ENCODE data around the gene WDR70.
"Not testable (repeated sequence)": the region's sequence is repeated elsewhere in the genome, so short reads cannot be mapped to it uniquely, and the experiment has no call there.

Gene WDR70

DNA sequence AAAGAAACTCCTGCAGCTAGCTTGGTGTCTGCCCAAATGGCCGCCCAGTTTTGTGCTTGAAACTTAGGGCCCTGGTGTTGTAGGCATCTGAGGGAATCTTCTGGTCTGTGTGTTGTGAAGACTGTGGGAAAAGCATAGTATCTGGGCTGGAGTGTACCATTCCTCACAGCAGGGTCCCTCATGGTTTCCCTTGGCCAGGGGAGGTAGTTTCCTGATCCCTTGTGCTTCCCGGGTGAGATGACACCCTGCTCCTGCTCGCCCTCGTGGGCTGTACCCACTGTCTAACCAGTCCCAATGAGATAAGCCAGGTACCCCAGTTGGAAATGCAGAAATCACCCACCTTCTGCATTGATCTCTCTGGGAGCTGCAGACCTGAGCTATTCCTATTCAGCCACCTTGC, 277.9 kb downstream of the WDR70 start:
- no peak overlapping the region for H3K4me3 ChIP-seq (ENCODE audit: low read length)
- TF ChIP-seq ZNF274 (IDR thresholded peaks at IDR 0.05; ENCODE audit: low read depth, low read length) = no peak

GRCh38 chr5:37658440-37658839, 279.3 kb downstream of the WDR70 start:
- no peak for TF ChIP-seq ZNF274 (IDR thresholded peaks at IDR 0.05; ENCODE audit: low read depth, low read length)
- no peak overlapping the region for H3K4me3 ChIP-seq (ENCODE audit: low read length)

- TF ChIP-seq ZNF274 (IDR thresholded peaks at IDR 0.05; ENCODE audit: low read depth, low read length) = no peak
Measured at GRCh38 chr5:37660319-37660718, 281.2 kb downstream of the WDR70 start.

GRCh38 chr5:37661227-37661920, 282.3 kb downstream of the WDR70 start:
- no peak for TF ChIP-seq ZNF274 (IDR thresholded peaks at IDR 0.05; ENCODE audit: low read depth, low read length)
- no peak overlapping the region for H3K4me3 ChIP-seq (ENCODE audit: low read length)

More at GRCh38 chr5:37660319-37660718, 281.2 kb downstream of the WDR70 start:
- H3K4me3 ChIP-seq (ENCODE audit: low read length) = no peak overlapping the region

- H3K4me3 ChIP-seq (ENCODE audit: low read length) = no peak overlapping the region
- TF ChIP-seq ZNF274 (IDR thresholded peaks at IDR 0.05; ENCODE audit: low read depth, low read length) = no peak
Measured at GRCh38 chr5:37661951-37662350, 282.8 kb downstream of the WDR70 start.

GRCh38 chr5:37662362-37662761, 283.2 kb downstream of the WDR70 start:
- H3K4me3 ChIP-seq (ENCODE audit: low read length) = no peak overlapping the region
- no peak for TF ChIP-seq ZNF274 (IDR thresholded peaks at IDR 0.05; ENCODE audit: low read depth, low read length)

GRCh38 chr5:37662789-37663485, 283.8 kb downstream of the WDR70 start:
- no peak overlapping the region for H3K4me3 ChIP-seq (ENCODE audit: low read length)
- TF ChIP-seq ZNF274 (IDR thresholded peaks at IDR 0.05; ENCODE audit: low read depth, low read length) = no peak

DNA sequence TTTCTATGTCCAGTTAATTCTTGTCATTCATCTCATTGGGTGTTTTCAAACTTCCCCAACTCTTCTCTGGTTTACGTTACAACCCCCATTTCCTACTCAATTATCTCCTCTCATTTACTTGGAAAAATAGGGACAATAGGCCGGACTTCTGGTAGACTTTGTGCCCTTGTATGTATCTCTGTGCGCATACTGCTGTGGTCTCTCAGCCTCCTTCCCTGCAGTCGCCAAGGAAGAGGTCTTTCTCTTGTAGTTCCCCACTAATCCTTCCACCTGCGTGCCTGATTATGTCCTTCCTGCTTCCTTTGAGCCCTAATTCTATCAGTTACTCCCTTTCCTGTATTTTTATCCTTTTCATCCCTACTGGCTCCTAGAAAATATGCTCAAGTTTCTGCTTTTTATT, 284.4 kb downstream of the WDR70 start:
- no peak for TF ChIP-seq ZNF274 (IDR thresholded peaks at IDR 0.05; ENCODE audit: low read depth, low read length)
- H3K4me3 ChIP-seq (ENCODE audit: low read length) = no peak overlapping the region

- TF ChIP-seq ZNF274 (IDR thresholded peaks at IDR 0.05; ENCODE audit: low read depth, low read length) = no peak
Measured at GRCh38 chr5:37664551-37664950, 285.4 kb downstream of the WDR70 start.

DNA sequence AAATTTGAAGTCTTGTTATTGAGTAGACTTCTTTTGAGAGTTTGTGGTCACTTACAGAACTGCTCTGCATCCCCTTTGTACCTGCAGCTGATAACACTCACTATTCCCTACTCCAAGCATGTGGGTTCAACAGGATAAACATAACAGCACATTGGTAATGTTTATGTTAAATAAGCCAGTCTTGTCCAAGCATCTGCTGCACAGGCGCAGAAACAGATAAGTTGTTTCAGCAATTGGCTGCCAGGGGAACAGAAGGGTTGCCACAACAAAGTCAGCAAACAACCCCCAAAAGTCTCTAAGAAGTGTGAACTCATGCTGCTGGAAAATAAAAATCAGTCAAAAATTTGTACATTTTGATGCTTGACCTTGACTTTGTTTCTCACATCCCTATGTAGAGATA, 286.2 kb downstream of the WDR70 start:
- no peak overlapping the region for H3K4me3 ChIP-seq (ENCODE audit: low read length)

More at GRCh38 chr5:37664551-37664950, 285.4 kb downstream of the WDR70 start:
- H3K4me3 ChIP-seq (ENCODE audit: low read length) = no peak overlapping the region

GRCh38 chr5:37665889-37666288, 286.8 kb downstream of the WDR70 start:
- H3K4me3 ChIP-seq (ENCODE audit: low read length) = no peak overlapping the region

More for the DNA sequence above, 286.2 kb downstream of the WDR70 start:
- TF ChIP-seq ZNF274 (IDR thresholded peaks at IDR 0.05; ENCODE audit: low read depth, low read length) = no peak

GRCh38 chr5:37667430-37667829, 288.3 kb downstream of the WDR70 start:
- no peak overlapping the region for H3K4me3 ChIP-seq (ENCODE audit: low read length)
- TF ChIP-seq ZNF274 (IDR thresholded peaks at IDR 0.05; ENCODE audit: low read depth, low read length) = no peak

More at GRCh38 chr5:37665889-37666288, 286.8 kb downstream of the WDR70 start:
- TF ChIP-seq ZNF274 (IDR thresholded peaks at IDR 0.05; ENCODE audit: low read depth, low read length) = no peak

GRCh38 chr5:37667846-37668245, 288.7 kb downstream of the WDR70 start:
- H3K4me3 ChIP-seq (ENCODE audit: low read length) = no peak overlapping the region
- no peak for TF ChIP-seq ZNF274 (IDR thresholded peaks at IDR 0.05; ENCODE audit: low read depth, low read length)

- TF ChIP-seq ZNF274 (IDR thresholded peaks at IDR 0.05; ENCODE audit: low read depth, low read length) = no peak
Measured at GRCh38 chr5:37668524-37669047, 289.5 kb downstream of the WDR70 start.

DNA sequence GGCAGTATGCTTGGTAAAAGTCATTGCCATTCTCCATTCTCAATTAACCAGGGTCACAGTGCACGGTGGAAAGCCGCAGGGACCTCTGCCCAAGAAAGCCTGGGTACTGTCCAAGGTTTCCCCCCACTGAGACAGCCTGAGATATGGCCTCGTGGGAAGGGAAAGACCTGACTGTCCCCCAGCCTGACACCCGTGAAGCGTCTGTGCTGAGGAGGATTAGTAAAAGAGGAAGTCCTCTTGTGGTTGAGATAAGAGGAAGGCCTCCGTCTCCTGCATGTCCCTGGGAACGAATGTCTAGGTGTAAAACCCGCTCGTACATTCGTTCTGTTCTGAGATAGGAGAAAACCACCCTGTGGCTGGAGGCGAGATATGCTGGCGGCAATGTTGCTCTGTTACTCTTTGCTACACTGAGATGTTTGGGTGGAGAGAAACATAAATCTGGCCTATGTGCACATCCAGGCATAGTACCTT, 293.0 kb downstream of the WDR70 start:
- not testable (repeated sequence) for H3K4me3 ChIP-seq (ENCODE audit: low read length)

More at GRCh38 chr5:37668524-37669047, 289.5 kb downstream of the WDR70 start:
- no peak overlapping the region for H3K4me3 ChIP-seq (ENCODE audit: low read length)

DNA sequence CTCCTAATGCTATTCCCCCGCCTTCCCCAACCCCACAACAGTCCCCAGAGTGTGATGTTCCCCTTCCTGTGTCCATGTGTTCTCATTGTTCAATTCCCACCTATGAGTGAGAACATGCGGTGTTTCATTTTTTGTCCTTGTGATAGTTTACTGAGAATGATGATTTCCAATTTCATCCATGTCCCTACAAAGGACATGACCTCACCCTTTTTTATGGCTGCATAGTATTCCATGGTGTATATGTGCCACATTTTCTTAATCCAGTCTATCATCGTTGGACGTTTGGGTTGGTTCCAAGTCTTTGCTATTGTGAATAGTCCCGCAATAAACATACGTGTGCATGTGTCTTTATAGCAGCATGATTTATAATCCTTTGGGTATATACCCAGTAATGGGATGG, 295.2 kb downstream of the WDR70 start:
- not testable (repeated sequence) for H3K4me3 ChIP-seq (ENCODE audit: low read length)

DNA sequence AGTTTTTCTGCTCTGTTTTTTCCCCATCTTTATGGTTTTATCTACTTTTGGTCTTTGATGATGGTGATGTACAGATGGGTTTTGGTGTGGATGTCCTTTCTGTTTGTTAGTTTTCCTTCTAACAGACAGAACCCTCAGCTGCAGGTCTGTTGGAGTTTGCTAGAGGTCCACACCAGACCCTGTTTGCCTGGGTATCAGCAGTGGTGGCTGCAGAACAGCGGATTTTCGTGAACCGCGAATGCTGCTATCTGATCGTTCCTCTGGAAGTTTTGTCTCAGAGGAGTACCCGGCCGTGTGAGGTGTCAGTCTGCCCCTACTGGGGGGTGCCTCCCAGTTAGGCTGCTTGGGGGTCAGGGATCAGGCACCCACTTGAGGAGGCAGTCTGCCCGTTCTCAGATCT, 300.2 kb downstream of the WDR70 start:
- not testable (repeated sequence) for H3K4me3 ChIP-seq (ENCODE audit: low read length)

GRCh38 chr5:37679903-37680302, 300.8 kb downstream of the WDR70 start:
- not testable (repeated sequence) for H3K4me3 ChIP-seq (ENCODE audit: low read length)
